Ovary (tissue), 9 donors: Measurements from ENCODE around the gene RANBP9. TPM values are rescaled to one million over a fixed set of nuclear protein-coding genes. Genes with fewer than 3 reads are reported as not detected.

Experiments used
- DNase-seq, 5 donors: peaks; one replicate each; pipeline ENCODE4 v3.0.0-alpha.2; 2019 to 2020
- H3K27ac ChIP-seq, 2 donors: fragments of 200-600 bp; one replicate each; pipeline versions ENCODE4 v1.5.1 to v1.8.0; 2019 to 2022
- H3K27me3 ChIP-seq: fragments of 200-600 bp; one replicate; pipeline ENCODE4 v1.8.0; 2022
- H3K36me3 ChIP-seq: fragments of 200-600 bp; sonication (generic); one replicate; pipeline ENCODE4 v1.5.1; 2019
- H3K4me1 ChIP-seq: one replicate; pipeline ENCODE4 v1.8.1; 2013; ENCODE audit warnings: mild to moderate bottlenecking, moderate library complexity; ENCODE audit not compliant: insufficient read depth
- H3K4me3 ChIP-seq: fragments of 200-600 bp; sonication (generic); one replicate; pipeline ENCODE4 v1.5.1; 2017
- H3K9me3 ChIP-seq, 2 donors: fragments of 200-600 bp in 1 of 2; sonication (generic) in 1 of 2; one replicate each; pipeline versions ENCODE4 v1.5.1 to v1.8.1; 2013 to 2019; ENCODE audit warnings: mild to moderate bottlenecking in 1 of 2, moderate library complexity in 1 of 2
- EP300 ChIP-seq: sonication (generic); formaldehyde crosslinking; IDR thresholded peaks from one replicate; pipeline ENCODE4 v1.6.1; 2017; ENCODE audit warnings: antibody characterized with exemption
- POLR2A ChIP-seq: fragments of 450-650 bp; IDR thresholded peaks from one replicate; pipeline ENCODE4 v1.6.1; 2017; ENCODE audit warnings: antibody characterized with exemption, mild to moderate bottlenecking, moderate library complexity
- WGBS, 3 donors: extraction: QIAGEN DNeasy Blood & Tissue Kit in 1 of 3; methylation state at CpG; one replicate each; pipeline versions ENCODE4 v1.1.5 to v1.1.7; 2013 to 2017; 5-methylcytosine and 5-hydroxymethylcytosine counted together
- intact Hi-C, 4 donors: fragments of 100-400 bp; cut with DNase I; formaldehyde crosslinking; loops; one replicate each; pipeline versions ENCODE4 v1.11.0 to v1.15.1; 2022 to 2023
- polyA plus RNA-seq, 2 donors: library from polyadenylated mRNA; stranded (reverse); fragments of 200-250 nt in 1 of 2; fragments of 350-450 nt in 1 of 2; fragmentation: Illumina TruSeq in 1 of 2; extraction: RNeasy Lipid Tissue Mini Kit (QIAGEN cat#74804) in 1 of 2; gene quantifications; one replicate each; pipeline ENCODE4 v1.2.3, GENCODE V29; 2013 to 2014
- total RNA-seq, 7 donors: library from RNA; depleted of rRNA in 2 of 7; stranded (reverse); fragments of >200 nt in 2 of 7; fragmentation: NEBNext Ultra II Directional in 3 of 7; extraction: Animal tissue kit (Norgen Biotek cat#: 25700) in 3 of 7; gene quantifications; one replicate each; pipeline versions ENCODE4 v1.1.0 to v1.2.4, GENCODE V29; 2016 to 2023
- TF ChIP-seq, protein P1 (sequence below), 3 donors: fragments of 450-650 bp in 2 of 3; fragments of 200-600 bp in 1 of 3; IDR thresholded peaks; one replicate each; pipeline versions ENCODE4 v1.5.1 to v1.8.0; 2016 to 2022; ENCODE audit warnings: antibody characterized with exemption in 3 of 3, mild to moderate bottlenecking in 1 of 3
- donor health status: DM: no; HTN: no; CAD: no; lungs with moderate emphysema.
- donor health status: DM: no; HTN: no; CAD: no.
- donor health status: Bipolar disorder and iron deficiency.
- donor health status: DM: yes; HTN: yes; CAD: no.
- donor health status: DM: no; HTN: no; CAD: no.
- donor health status: DM: yes; HTN: yes; CAD: no.

RANBP9 gene
- total and polyA plus RNA-seq, 9 donors = 24.8 to 50.6 (median 37.0) TPM

DNA sequence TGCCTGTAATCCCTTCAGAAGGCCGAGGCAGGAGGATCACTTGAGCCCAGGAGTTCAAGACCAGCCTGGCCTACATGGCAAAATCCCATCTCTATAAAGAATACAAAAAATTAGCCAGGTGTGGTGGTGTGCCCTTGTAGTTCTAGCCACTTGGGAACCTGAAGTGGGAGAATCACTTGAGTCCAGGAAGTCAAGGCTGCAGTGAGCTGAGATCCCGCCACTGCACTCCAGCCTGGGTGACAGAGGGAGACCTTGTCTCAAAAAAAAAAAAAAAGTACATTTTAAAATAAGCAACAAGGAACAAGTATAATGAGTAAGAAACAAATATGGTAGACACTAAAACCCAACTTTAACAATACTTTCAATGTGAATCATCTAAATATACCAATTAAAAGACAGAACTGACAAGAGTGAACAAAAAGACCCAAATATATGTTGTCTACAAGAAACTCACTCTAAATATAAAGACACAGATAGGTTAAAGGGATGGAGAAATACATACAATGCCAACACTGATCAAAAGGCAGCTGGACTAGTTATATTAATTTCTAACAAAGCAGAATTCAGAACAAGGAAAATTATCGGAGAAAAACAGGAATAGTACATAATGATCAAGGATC, 37.7 kb downstream of the RANBP9 start:
- Histone ChIP-seq H3K36me3 (no peaks in the 10 kb centered on the region), H3K27me3 (no peaks in the 10 kb centered on the region), H3K9me3 (no peaks in the 10 kb centered on the region), H3K4me3 (no peak overlapping the region), H3K4me1 (peaks cover 6% of the 10 kb centered on the region), H3K27ac (no peak overlapping the region)
- 95 to 97% (median 97%) methylated on average over 3 of the region's 3 CpGs for WGBS, 3 donors
- TF ChIP-seq POLR2A (no peak), EP300 (no peak)
- TF ChIP-seq, protein P1, sequence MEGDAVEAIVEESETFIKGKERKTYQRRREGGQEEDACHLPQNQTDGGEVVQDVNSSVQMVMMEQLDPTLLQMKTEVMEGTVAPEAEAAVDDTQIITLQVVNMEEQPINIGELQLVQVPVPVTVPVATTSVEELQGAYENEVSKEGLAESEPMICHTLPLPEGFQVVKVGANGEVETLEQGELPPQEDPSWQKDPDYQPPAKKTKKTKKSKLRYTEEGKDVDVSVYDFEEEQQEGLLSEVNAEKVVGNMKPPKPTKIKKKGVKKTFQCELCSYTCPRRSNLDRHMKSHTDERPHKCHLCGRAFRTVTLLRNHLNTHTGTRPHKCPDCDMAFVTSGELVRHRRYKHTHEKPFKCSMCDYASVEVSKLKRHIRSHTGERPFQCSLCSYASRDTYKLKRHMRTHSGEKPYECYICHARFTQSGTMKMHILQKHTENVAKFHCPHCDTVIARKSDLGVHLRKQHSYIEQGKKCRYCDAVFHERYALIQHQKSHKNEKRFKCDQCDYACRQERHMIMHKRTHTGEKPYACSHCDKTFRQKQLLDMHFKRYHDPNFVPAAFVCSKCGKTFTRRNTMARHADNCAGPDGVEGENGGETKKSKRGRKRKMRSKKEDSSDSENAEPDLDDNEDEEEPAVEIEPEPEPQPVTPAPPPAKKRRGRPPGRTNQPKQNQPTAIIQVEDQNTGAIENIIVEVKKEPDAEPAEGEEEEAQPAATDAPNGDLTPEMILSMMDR (IDR thresholded peaks at IDR 0.05) = no peak
- DNase-seq = no peak
- intact Hi-C loops = no loop called here

- no peak overlapping the region for H3K27ac ChIP-seq
- intact Hi-C loops = no loop called here
- H3K27me3 ChIP-seq = no peaks in the 10 kb centered on the region
- no peak for DNase-seq
- TF ChIP-seq, protein P1 (IDR thresholded peaks at IDR 0.05) = no peak
- TF ChIP-seq EP300 (no peak), POLR2A (no peak)
- no peaks in the 10 kb centered on the region for H3K9me3 ChIP-seq
- H3K4me3 ChIP-seq = no peak overlapping the region
- peaks cover 4% of the 10 kb centered on the region for H3K4me1 ChIP-seq
- WGBS, 3 donors = 69 to 78% (median 74%) methylated on average over 1 of the region's 1 CpG
- no peaks in the 10 kb centered on the region for H3K36me3 ChIP-seq
Measured at GRCh38 chr6:13673368-13673767, 38.3 kb downstream of the RANBP9 start.

GRCh38 chr6:13672904-13673303, 38.7 kb downstream of the RANBP9 start:
- Histone ChIP-seq H3K27ac (no peak overlapping the region), H3K4me3 (no peak overlapping the region)
- intact Hi-C loops = no loop called here

DNA sequence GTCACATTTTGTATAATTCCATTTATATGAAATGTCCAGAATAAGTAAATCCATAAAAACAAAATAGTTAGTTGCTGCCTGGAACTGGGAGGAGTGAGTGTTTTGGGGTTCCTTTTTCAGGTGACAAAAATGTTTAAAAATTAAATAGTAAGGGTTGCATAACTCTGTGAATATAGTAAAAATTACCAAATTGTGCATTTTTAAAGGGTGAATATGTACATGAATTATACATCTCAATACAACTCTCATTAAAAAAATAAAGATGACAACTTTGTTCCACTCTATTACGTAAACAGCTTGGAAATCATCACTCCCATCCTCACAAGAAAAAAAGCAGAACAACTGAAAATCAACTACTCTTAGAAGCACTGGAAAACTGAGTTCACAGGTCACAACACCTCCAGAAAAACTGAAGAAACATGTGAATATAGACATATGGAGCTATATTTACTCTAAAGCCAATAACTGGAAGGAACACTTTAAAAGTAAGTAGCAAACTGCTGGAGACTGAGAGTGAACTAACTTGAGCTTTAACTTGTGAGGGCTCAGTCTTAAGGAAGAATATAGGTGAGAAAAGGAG, 40.0 kb downstream of the RANBP9 start:
- TF ChIP-seq, protein P1 (IDR thresholded peaks at IDR 0.05) = no peak
- no peak overlapping the region for H3K27ac ChIP-seq
- no peak overlapping the region for H3K4me3 ChIP-seq
- no peaks in the 10 kb centered on the region for H3K9me3 ChIP-seq
- no peak for DNase-seq
- no peaks in the 10 kb centered on the region for H3K4me1 ChIP-seq
- H3K36me3 ChIP-seq = no peaks in the 10 kb centered on the region
- no peaks in the 10 kb centered on the region for H3K27me3 ChIP-seq
- intact Hi-C loops = no loop called here
- 88 to 94% (median 88%) methylated on average over 1 of the region's 1 CpG for WGBS, 3 donors

More at GRCh38 chr6:13672904-13673303, 38.7 kb downstream of the RANBP9 start:
- no peaks in the 10 kb centered on the region for H3K36me3 ChIP-seq
- TF ChIP-seq, protein P1 (IDR thresholded peaks at IDR 0.05) = no peak
- TF ChIP-seq POLR2A (no peak), EP300 (no peak)
- H3K9me3 ChIP-seq = no peaks in the 10 kb centered on the region
- peaks cover 3% of the 10 kb centered on the region for H3K4me1 ChIP-seq
- H3K27me3 ChIP-seq = no peaks in the 10 kb centered on the region
- DNase-seq = no peak
